Measurements from ENCODE around the gene CBX8. TPM values are rescaled to one million over a fixed set of nuclear protein-coding genes. Genes with fewer than 3 reads are reported as not detected.

The CBX8 gene
- total RNA-seq: 21.7 and 23.1 TPM in 2 replicates
- long read RNA-seq, partial matches to known transcripts: 0 of 4 reads
- long read RNA-seq, other reads (novel, unspliced or antisense): 1 of 4 reads

DNA sequence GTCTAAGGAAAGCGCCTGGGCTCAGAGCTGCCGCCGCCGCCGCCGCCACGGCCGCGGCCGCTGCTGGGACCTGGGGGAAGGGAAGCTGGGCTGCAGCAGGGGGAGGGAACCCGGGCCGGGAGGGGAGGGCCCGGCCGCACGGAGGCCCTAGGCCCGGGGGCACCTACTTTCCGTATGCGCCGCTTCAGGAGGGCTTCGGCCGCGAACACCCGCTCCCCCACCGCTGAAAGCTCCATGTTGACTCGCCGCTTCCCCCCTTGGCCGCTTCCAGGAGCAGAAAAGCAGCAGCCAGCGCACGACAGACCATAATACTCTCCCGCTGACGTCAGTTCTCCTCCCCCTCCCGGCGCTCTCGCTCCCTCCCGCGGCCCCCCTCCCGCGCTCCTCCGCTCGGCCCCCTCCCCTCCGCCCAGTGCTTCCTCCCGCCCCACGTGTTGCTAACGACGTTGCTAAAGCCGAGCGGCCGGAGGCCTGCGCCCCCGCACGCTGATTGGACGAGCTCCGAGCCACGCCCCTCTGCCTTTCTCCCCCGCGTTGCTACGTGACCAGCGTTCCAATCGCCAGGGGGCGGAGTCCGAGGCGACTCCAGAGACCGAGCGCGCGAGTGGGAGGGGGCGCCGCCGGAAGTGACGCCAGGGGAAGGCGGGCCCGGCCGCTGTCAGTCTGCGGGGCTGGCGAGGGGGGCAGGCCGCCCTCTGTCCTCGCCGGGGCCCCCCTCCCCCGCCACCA lies at the start of gene CBX8:
Gene CBX8, minus strand, starts transcription at position 315 of the 729 bp plus-strand sequence. Its CDS starts 79 bp downstream, at position 236.
- Mint-ChIP-seq H3K4me3 (ENCODE audit: low read depth) (peak within 1 kb of the TSS; percentile 80), H3K4me1 (ENCODE audit: low read depth) (peaks cover 27% of the 10 kb centered on the region), H3K9me3 (ENCODE audit: low read depth) (no peaks in the 10 kb centered on the region), H3K27me3 (peaks cover 47% of the 10 kb centered on the region), H3K27ac (peak within 1 kb of the TSS; percentile 95), H3K36me3 (ENCODE audit: insufficient read depth) (peaks cover 4% of the 10 kb centered on the region)
- DNase-seq (ENCODE audit: low spot score, unreplicated experiment): peak; percentile 100
- TF ChIP-seq, protein P1, sequence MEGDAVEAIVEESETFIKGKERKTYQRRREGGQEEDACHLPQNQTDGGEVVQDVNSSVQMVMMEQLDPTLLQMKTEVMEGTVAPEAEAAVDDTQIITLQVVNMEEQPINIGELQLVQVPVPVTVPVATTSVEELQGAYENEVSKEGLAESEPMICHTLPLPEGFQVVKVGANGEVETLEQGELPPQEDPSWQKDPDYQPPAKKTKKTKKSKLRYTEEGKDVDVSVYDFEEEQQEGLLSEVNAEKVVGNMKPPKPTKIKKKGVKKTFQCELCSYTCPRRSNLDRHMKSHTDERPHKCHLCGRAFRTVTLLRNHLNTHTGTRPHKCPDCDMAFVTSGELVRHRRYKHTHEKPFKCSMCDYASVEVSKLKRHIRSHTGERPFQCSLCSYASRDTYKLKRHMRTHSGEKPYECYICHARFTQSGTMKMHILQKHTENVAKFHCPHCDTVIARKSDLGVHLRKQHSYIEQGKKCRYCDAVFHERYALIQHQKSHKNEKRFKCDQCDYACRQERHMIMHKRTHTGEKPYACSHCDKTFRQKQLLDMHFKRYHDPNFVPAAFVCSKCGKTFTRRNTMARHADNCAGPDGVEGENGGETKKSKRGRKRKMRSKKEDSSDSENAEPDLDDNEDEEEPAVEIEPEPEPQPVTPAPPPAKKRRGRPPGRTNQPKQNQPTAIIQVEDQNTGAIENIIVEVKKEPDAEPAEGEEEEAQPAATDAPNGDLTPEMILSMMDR (IDR thresholded peaks at IDR 0.05; ENCODE audit: unreplicated experiment): peak; percentile 21

DNA sequence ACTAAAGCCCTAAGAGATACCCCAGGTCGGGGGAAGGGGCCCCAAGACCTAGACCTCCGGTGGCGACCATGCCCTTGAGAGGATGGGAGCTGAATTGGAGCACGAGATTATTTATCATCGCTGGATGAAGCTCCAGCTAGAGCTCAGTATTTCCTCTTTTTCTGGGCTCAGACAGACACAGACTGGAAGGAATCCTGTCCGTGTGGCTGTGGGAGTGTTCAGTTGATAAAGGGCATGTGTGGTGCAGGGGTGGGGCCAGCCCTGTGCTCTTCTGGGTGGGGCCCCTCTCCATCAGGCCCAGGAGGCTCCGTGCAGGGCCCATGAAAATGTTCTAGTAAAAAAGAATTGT lies 48.7 kb upstream of the CBX8 start:
- TF ChIP-seq, protein P1 (IDR thresholded peaks at IDR 0.05; ENCODE audit: unreplicated experiment): no peak
- Mint-ChIP-seq H3K4me1 (ENCODE audit: low read depth) (peaks cover 15% of the 10 kb centered on the region), H3K9me3 (ENCODE audit: low read depth) (no peaks in the 10 kb centered on the region), H3K27me3 (peaks cover 44% of the 10 kb centered on the region), H3K36me3 (ENCODE audit: insufficient read depth) (no peaks in the 10 kb centered on the region), H3K4me3 (ENCODE audit: low read depth) (no peak overlapping the region), H3K27ac (no peak overlapping the region)
- DNase-seq (ENCODE audit: low spot score, unreplicated experiment): no peak

DNA sequence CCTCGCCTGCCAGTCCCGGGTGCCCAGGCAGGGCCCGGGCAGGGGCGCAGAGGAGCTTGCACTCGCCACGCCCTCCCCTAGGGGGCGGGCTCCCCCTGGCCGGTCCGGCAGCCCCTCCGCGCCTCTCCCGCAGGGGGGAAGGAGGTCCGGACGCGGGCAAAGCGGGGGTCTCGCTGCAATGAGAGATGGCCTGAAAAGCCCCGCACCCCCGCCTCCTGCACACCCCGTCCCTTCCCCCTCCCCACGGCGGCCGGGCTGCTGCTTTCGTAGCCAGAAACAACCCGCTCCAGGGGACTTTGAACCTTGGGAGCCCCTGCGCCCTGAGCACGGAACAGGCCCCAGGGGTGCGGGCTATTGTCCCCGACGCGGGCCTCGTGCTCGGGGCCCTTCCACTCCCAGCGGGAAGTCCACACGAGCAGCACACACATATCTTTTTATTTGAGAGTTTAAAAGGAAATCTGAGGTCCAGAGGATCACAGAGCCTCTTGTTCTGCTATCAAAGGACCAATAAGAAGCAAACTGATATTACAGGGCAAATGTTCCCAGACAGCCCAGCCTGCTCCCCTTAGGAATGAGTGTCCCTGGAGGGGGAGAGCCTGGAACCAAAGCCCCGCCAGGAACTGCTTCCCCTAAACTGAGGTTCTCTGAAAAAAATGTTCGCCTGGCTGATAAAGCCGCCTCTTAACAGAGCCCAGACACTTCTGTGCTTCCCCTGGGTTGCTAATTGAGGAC lies 48.2 kb upstream of the CBX8 start:
- H3K27me3 Mint-ChIP-seq: peaks cover 50% of the 10 kb centered on the region
- H3K27ac Mint-ChIP-seq: peak overlapping the region; percentile 68
- TF ChIP-seq, protein P1 (IDR thresholded peaks at IDR 0.05; ENCODE audit: unreplicated experiment): peak; percentile 77

DNA sequence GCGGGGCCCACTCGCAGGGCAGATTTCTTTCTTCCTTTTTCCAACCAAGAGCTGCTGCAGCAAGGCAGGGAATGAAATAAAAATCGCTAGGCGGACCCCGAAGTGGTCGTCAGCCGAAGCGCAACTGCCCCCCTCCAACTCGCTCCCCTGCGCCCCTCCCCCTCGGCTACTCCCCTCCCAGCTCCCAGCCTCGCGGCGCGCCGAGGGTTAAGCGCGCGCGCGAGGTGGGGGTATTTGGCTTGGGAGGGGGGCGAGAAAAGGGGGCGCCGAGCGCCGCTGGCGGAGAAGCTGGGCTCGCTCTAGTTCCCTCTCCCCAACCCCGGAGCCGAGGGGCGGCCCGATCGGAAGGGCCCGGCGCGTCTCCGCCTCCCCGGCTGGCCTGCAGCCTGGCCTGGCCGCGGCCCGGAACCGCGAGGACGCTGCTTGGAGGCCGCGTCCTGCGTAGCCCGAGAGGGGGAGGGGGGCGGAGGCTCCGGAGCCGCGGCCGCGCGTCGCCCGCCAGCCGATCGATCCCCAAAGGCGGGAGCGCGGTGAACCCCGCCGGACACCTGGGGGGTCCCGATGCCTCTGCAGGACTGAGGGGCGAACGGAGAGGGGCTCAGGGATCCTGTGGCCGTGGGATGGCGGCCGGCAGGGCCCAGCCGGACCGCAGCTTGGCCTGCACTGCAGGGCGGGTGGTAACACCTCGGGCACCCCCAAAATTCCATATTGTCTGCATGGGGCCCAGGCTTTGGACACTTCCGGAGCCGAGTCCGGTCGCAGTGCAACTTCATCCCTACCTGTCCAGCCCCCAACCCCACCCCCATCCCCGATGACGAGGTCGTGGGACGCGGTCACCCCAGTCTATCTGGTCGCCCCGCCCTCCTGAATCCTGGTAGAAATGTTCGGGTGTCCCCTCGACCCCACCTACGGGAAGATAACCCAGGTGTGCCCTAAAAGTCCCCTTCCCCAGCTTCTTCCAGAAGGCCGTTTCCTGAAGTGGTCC lies 47.2 kb upstream of the CBX8 start:
- Mint-ChIP-seq H3K4me1 (ENCODE audit: low read depth) (peaks cover 9% of the 10 kb centered on the region), H3K36me3 (ENCODE audit: insufficient read depth) (no peaks in the 10 kb centered on the region), H3K9me3 (ENCODE audit: low read depth) (no peaks in the 10 kb centered on the region), H3K27me3 (peaks cover 51% of the 10 kb centered on the region), H3K4me3 (ENCODE audit: low read depth) (peak overlapping the region; percentile 68), H3K27ac (no peak overlapping the region)
- peak; percentile 46 for DNase-seq (ENCODE audit: low spot score, unreplicated experiment)
- TF ChIP-seq, protein P1 (IDR thresholded peaks at IDR 0.05; ENCODE audit: unreplicated experiment): no peak

More for the DNA sequence above, 48.2 kb upstream of the CBX8 start:
- Mint-ChIP-seq H3K9me3 (ENCODE audit: low read depth) (no peaks in the 10 kb centered on the region), H3K4me1 (ENCODE audit: low read depth) (peaks cover 14% of the 10 kb centered on the region), H3K4me3 (ENCODE audit: low read depth) (peak overlapping the region; percentile 1), H3K36me3 (ENCODE audit: insufficient read depth) (no peaks in the 10 kb centered on the region)
- DNase-seq (ENCODE audit: low spot score, unreplicated experiment): peak; percentile 59

Data from progenitor cell of endocrine pancreas (in vitro differentiated cells).